ENCODE data around the gene IL17REL. TPM values are rescaled to one million over a fixed set of nuclear protein-coding genes. Genes with fewer than 3 reads are reported as not detected.

IL17REL gene
- total RNA-seq, 2 donors from 2014 or later: 0.15 TPM; not detected in 1

DNA sequence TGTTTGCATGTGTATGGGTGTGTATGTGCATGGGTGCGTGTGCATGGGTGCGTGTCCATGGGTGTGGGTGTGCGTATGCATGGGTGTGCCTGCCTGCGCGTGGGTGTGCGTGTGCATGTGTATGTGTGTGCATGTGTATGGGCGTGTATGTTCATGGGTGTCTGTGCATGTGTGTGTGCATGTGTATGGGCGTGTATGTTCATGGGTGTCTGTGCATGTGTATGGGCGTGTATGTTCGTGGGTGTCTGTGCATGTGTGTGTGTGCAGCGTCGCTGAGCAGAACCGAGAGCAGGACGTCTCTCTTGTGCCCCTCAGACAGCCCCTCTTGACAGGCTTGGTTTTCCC is 13.9 kb downstream of the IL17REL start:
- Histone ChIP-seq H3K4me3 (ENCODE audit: low read length) (no peak overlapping the region), H3K27me3 (ENCODE audit: control insufficient read depth, insufficient read depth, low read length, poor library complexity, severe bottlenecking) (peaks cover 21% of the 10 kb centered on the region), H3K9ac (ENCODE audit: extremely low read depth, low read length, poor library complexity, severe bottlenecking) (no peak overlapping the region), H3K9me3 (ENCODE audit: control insufficient read depth, low read length) (no peaks in the 10 kb centered on the region), H3K27ac (ENCODE audit: low read depth, low read length) (no peak overlapping the region), H3K36me3 (ENCODE audit: control insufficient read depth, insufficient read depth, low read length) (no peaks in the 10 kb centered on the region), H3K4me1 (ENCODE audit: control insufficient read depth, insufficient read depth, low read length) (no peaks in the 10 kb centered on the region)
- Mint-ChIP-seq H3K27ac (no peak overlapping the region), H3K9me3 (no peaks in the 10 kb centered on the region), H3K27me3 (ENCODE audit: insufficient read depth) (peaks cover 30% of the 10 kb centered on the region), H3K4me1 (no peaks in the 10 kb centered on the region), H3K4me3 (peak overlapping the region; percentile 52), H3K36me3 (ENCODE audit: low read depth) (no peaks in the 10 kb centered on the region)
- no peak for DNase-seq
- 92 to 93% methylated on average over 11 to 14 of the region's 14 CpGs for WGBS, 2 experiments (ENCODE audit: insufficient coverage in 1 of 2, insufficient read length in 1 of 2)
- TF ChIP-seq, protein P1, sequence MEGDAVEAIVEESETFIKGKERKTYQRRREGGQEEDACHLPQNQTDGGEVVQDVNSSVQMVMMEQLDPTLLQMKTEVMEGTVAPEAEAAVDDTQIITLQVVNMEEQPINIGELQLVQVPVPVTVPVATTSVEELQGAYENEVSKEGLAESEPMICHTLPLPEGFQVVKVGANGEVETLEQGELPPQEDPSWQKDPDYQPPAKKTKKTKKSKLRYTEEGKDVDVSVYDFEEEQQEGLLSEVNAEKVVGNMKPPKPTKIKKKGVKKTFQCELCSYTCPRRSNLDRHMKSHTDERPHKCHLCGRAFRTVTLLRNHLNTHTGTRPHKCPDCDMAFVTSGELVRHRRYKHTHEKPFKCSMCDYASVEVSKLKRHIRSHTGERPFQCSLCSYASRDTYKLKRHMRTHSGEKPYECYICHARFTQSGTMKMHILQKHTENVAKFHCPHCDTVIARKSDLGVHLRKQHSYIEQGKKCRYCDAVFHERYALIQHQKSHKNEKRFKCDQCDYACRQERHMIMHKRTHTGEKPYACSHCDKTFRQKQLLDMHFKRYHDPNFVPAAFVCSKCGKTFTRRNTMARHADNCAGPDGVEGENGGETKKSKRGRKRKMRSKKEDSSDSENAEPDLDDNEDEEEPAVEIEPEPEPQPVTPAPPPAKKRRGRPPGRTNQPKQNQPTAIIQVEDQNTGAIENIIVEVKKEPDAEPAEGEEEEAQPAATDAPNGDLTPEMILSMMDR (conservative IDR thresholded peaks at IDR 0.05): no peak

DNA sequence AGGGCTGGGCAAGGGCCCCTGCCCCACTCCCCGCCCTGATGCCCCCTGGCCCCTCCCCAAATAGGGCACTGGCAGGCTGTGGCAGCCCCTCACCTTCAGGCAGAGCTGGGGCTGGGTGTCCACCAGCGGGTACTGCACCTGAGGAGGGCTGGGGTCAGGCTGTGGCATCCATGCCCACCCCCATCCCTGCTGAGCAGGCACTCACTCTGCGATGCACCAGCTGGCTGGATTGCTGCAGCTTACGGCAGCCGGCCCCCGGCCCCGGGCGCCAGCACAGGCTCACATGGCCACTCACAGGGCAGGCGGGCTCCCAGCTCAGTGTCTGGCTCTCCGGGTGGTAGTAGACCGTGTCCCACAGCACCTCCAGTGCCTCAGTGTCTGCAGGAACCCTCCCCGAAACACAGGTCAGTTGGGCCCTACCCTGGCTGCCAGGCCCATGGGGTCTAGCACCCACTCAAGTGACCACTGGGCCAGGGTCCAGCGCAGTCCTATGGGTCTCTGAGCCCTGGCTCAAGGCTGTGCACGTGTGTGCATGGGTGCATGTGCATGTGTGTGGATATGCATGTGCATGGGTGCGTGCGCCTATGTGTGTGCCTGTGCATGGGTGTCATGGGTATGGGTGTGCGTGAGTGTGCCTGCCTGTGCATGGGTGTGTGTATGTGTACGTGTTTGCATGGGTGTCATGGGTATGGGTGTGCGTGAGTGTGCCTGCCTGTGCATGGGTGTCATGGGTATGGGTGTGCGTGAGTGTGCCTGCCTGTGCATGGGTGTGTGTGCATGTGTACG is 14.4 kb downstream of the IL17REL start:
- Mint-ChIP-seq H3K27me3 (ENCODE audit: insufficient read depth) (peaks cover 33% of the 10 kb centered on the region), H3K9me3 (no peaks in the 10 kb centered on the region), H3K36me3 (ENCODE audit: low read depth) (no peaks in the 10 kb centered on the region), H3K27ac (no peak overlapping the region), H3K4me1 (no peaks in the 10 kb centered on the region), H3K4me3 (no peak overlapping the region)
- Histone ChIP-seq H3K36me3 (ENCODE audit: control insufficient read depth, insufficient read depth, low read length) (no peaks in the 10 kb centered on the region), H3K27me3 (ENCODE audit: control insufficient read depth, insufficient read depth, low read length, poor library complexity, severe bottlenecking) (peaks cover 21% of the 10 kb centered on the region), H3K27ac (ENCODE audit: low read depth, low read length) (no peak overlapping the region), H3K4me1 (ENCODE audit: control insufficient read depth, insufficient read depth, low read length) (no peaks in the 10 kb centered on the region), H3K4me3 (ENCODE audit: low read length) (no peak overlapping the region), H3K9me3 (ENCODE audit: control insufficient read depth, low read length) (no peaks in the 10 kb centered on the region), H3K9ac (ENCODE audit: extremely low read depth, low read length, poor library complexity, severe bottlenecking) (no peak overlapping the region)
- TF ChIP-seq, protein P1 (conservative IDR thresholded peaks at IDR 0.05): no peak
- DNase-seq: peak; percentile 45
- WGBS, 2 experiments (ENCODE audit: insufficient coverage in 1 of 2, insufficient read length in 1 of 2): 92 to 94% methylated on average over 18 to 21 of the region's 21 CpGs

DNA sequence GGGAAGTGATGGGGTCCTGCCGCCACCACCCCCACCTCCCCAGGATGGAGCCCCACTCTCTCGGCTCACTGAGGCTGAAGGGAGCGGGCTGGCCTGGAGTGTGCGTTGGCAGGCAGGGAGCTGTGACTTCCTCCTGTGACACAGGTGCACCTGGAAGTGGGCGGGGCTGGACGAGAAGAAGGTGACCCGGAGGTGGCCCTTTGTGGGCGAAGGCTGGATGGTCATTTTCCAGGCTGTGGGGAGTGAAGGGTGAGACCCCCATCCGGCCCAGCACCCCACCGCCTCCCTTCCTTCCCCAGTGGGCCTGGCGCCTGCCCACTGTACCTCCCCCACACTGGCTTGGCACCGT is 15.3 kb downstream of the IL17REL start:
- Histone ChIP-seq H3K27me3 (ENCODE audit: control insufficient read depth, insufficient read depth, low read length, poor library complexity, severe bottlenecking) (peaks cover 21% of the 10 kb centered on the region), H3K9ac (ENCODE audit: extremely low read depth, low read length, poor library complexity, severe bottlenecking) (no peak overlapping the region), H3K9me3 (ENCODE audit: control insufficient read depth, low read length) (no peaks in the 10 kb centered on the region), H3K27ac (ENCODE audit: low read depth, low read length) (no peak overlapping the region), H3K4me3 (ENCODE audit: low read length) (no peak overlapping the region), H3K4me1 (ENCODE audit: control insufficient read depth, insufficient read depth, low read length) (no peaks in the 10 kb centered on the region), H3K36me3 (ENCODE audit: control insufficient read depth, insufficient read depth, low read length) (no peaks in the 10 kb centered on the region)
- Mint-ChIP-seq H3K36me3 (ENCODE audit: low read depth) (no peaks in the 10 kb centered on the region), H3K9me3 (peaks cover 2% of the 10 kb centered on the region), H3K27ac (no peak overlapping the region), H3K4me1 (no peaks in the 10 kb centered on the region), H3K4me3 (no peak overlapping the region), H3K27me3 (ENCODE audit: insufficient read depth) (peaks cover 32% of the 10 kb centered on the region)
- TF ChIP-seq, protein P1 (conservative IDR thresholded peaks at IDR 0.05): no peak
- 90% methylated on average over 6 to 10 of the region's 12 CpGs for WGBS, 2 experiments (ENCODE audit: insufficient coverage in 1 of 2, insufficient read length in 1 of 2)
- DNase-seq: peak; percentile 47
